HG02973 (cell line): ENCODE results near the gene PLSCR3.

Source experiments
- ATAC-seq: cut with Tn5 transposase; IDR thresholded peaks from one replicate; pipeline ENCODE4 v1.9.1; 2021; ENCODE audit warnings: moderate library complexity; ENCODE audit not compliant: unreplicated experiment

PLSCR3 gene

GRCh38 chr17:7426896-7427489, 32.7 kb upstream of the PLSCR3 start:
- ATAC-seq: no peak

DNA sequence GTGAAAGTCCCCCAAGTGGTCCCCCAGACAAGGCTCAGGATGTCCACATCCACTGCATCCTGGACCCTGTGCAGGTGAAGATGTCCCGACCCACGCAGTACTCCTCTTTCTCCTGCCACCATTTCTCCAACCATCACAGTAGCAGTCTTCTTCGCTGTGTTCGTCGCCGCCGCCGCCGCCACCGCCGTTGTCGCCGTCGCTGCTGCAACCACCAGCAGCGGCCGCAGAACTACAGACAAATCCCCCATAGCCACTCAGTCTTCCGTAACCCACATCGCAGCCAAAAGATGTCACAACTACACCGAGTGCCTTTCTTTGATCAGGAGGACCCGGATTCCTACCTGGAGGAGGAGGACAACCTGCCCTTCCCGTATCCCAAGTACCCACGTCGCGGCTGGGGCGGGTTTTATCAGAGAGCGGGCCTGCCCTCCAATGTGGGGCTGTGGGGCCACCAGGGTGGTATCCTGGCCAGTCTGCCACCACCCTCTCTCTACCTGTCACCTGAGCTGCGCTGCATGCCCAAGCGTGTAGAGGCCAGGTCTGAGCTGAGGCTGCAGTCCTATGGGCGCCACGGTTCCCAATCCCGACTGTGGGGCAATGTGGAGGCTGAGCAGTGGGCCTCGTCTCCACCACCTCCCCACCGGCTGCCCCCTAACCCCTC, 32.0 kb upstream of the PLSCR3 start:
- no peak for ATAC-seq

GRCh38 chr17:7425756-7426155, 31.4 kb upstream of the PLSCR3 start:
- no peak for ATAC-seq

- ATAC-seq: no peak
These were observed 31.0 kb upstream of the PLSCR3 start, which contains the start of gene SPEM2 for GRCh38 chr17:7425316-7425715. TSS of gene SPEM2 (plus strand) at chr17:7425616. CDS start at chr17:7425689, 73 bp downstream.

DNA sequence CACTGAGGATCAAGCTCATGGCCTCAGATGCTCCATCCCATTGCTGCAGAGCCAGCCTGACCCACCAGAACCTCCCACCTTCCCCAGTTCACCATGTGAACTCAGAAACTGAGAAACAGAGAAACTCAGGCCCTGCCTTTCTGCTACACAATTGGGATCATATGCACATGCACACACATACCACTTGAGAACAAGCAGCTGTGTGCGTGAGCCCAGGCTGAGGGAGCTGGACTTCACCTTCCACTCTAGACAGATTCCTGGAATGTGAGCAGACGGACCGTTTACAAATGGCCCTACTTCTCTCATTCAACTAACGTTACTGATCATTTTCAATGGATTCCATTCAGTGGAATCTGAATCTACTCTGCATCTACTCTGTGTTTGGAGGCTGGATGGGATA, 29.4 kb upstream of the PLSCR3 start:
- no peak for ATAC-seq

DNA sequence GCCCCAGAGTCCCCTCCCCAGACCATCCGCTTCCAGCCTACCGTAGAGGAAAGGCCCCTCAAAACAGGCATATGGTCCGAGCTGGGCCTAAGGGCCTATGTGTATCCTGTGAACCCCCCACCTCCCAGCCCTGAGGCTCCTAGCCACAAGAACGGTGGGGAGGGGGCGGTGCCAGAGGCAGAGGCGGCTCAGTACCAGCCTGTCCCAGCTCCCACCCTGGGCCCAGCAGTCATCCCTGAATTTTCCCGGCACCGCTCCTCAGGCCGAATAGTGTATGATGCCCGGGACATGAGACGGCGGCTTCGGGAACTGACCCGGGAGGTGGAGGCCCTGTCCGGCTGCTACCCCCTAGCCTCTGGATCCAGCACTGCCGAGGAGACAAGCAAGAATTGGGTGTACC, 26.9 kb upstream of the PLSCR3 start:
- no peak for ATAC-seq

DNA sequence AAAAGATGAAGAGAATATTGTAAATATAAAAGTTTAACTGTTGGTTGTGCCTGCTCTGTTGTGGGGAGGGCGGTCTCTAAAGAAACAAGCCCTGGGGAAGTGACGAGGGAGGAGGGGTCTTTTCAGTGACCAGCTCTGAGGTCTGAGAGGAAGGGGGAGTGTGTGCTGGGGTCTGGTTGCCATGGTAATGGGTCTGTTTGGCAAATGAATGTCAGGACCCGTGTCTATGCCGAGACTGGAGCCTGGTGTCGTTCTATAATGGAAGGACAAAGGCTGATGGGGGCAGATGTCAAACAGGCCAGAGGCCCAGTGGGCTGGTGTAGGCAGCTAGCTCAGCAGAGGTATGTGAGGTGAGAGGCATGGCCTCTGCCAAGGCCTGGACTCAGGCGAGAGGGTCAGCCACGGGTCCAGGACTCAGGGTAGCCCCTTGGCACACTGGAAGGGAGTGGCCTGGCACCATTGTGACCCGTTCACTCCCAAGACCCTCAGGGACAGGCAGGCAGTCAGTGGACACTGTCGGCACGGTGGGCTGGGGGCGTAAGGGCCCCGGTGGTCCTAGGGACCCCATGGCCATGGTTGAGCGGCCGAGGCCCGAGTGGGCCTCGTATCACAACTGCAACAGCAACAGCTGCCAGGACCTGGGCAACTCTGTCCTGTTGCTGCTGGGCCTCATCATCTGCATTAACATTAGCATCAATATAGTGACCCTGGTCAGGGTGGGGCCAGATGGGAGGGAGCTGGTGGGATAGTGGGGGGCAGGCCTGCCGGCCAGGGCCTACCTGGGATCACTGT, 25.7 kb upstream of the PLSCR3 start, which contains the start of gene SPEM1:
TSS of gene SPEM1 (plus strand) at position 506 of the 792 bp plus-strand sequence. CDS start at position 567, 61 bp downstream.
- no peak for ATAC-seq

GRCh38 chr17:7418472-7419152, 24.3 kb upstream of the PLSCR3 start:
- no peak for ATAC-seq

- ATAC-seq: no peak
These were observed 22.8 kb upstream of the PLSCR3 start for GRCh38 chr17:7417056-7417655.

- ATAC-seq: no peak
These were observed 22.0 kb upstream of the PLSCR3 start for GRCh38 chr17:7416323-7416722.

DNA sequence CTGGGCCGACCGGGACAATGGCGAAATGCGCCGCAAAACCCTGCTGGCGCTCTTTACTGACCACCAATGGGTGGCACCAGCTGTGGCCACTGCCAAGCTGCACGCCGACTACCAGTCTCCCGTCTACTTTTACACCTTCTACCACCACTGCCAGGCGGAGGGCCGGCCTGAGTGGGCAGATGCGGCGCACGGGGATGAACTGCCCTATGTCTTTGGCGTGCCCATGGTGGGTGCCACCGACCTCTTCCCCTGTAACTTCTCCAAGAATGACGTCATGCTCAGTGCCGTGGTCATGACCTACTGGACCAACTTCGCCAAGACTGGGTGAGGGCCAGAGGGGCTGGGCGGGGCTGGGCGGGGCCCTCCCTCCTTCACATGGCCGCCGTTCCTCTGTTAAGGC, 21.5 kb upstream of the PLSCR3 start:
- ATAC-seq: no peak

DNA sequence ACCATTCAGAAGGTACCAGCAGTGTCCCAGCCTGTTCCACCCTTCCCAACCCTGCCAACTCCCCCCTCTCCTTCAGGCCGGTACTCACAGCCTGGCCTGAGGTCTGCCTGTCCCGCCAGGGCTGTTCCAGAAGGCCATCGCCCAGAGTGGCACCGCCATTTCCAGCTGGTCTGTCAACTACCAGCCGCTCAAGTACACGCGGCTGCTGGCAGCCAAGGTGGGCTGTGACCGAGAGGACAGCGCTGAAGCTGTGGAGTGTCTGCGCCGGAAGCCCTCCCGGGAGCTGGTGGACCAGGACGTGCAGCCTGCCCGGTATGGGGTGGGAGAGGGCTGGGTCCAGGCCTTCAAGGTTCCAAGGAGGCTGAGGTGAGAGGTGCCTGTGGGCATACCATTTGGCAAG, 20.5 kb upstream of the PLSCR3 start:
- no peak for ATAC-seq

GRCh38 chr17:7413346-7413985, 19.1 kb upstream of the PLSCR3 start:
- no peak for ATAC-seq

- no peak for ATAC-seq
These were observed 17.1 kb upstream of the PLSCR3 start for GRCh38 chr17:7411427-7411750.

DNA sequence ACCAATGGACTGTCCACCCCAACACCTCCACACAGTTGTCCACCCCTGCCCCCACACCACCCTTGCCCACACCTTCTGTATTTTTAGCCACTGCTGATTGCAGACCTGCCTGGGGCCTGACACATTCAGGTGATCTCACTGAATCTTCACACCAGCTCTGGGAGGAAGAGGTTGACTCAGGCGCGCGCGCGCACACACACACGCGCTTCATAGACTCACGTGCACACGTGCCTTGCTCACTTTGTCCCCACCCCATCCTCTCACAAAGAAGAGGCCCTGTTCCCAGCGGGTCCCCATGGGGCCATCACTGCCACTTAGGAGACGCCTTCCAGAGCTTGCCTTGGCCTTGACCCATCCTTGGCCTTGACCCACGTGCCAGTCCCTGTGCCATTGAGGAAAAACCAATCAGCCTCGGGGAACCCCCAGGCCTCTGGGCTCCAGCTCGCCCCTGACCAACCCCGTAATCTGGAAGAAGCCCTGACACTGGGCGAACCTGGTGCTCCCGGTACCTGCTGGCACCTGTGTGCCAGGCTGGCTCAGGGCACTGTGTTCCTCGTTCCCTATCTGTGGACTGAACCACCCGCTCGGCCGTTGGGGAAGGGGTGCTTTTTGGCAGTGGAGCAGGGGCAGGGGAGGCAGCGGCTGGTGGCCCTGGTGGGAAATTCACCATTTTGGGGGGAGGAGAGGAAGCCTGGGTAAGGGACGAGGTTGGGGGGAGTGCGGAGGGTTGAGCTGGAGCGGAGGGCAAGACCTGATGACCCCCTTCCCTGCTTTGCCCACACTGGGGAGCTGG, 16.5 kb upstream of the PLSCR3 start:
- ATAC-seq: no peak

DNA sequence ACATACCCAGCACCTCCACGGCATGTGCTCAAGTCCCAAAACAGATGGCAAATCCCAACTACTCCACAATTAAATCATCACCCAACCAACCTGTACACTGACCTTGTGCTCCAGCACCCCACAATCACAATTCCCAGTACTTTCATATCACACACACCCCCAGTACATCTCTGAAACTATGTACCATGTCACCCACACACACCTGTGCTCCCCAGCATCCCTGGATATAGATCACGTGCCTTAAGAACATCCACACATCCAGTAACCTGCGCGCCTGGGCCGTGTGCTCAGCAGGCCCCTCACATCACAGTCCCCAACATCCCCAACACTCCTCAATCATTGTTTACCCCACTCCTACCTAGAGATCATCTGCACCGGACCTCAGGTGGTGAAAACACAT, 15.4 kb upstream of the PLSCR3 start:
- ATAC-seq: no peak

GRCh38 chr17:7408863-7409262, 14.5 kb upstream of the PLSCR3 start:
- ATAC-seq: no peak

DNA sequence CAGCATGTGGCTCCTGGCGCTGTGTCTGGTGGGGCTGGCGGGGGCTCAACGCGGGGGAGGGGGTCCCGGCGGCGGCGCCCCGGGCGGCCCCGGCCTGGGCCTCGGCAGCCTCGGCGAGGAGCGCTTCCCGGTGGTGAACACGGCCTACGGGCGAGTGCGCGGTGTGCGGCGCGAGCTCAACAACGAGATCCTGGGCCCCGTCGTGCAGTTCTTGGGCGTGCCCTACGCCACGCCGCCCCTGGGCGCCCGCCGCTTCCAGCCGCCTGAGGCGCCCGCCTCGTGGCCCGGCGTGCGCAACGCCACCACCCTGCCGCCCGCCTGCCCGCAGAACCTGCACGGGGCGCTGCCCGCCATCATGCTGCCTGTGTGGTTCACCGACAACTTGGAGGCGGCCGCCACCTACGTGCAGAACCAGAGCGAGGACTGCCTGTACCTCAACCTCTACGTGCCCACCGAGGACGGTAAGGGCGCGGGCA, 14.0 kb upstream of the PLSCR3 start:
- ATAC-seq: no peak

DNA sequence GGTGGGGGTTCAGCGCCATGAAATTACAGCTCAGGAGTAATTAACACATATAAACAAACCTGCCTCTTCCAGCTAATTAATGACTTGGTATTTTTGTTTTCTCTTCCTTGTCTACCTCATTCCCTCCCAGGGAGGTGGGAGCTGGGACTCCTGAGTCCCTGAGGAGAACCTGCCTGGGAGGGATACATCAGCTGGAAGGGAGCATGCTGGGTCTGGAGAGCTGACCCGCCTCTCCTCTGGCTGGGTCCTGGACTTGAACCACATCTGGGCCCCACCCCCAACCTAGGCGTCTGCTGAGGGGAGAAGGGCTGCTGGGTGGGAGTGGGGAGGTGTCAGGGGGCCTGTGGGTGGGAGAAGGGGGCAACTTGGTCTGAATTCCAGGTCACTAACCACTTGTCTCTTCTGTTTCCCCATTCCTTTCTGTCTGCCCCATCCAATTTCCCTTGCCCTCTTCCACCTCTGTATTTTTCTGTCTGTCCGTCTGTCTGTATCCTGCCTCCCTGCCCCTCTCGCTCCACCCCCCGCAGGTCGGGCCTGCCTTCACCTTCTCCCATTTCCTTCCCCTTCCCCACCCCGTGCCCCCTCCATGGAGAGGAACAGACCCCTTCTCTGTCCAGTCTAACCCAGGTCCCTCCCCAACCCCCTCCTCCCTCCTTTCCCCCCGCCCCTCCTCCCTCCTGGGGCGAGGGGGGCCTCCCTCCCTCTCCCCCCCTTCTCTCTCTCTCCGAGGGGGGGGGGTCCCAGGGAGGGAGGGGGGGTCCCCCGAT, 13.3 kb upstream of the PLSCR3 start, which contains the start of gene NLGN2:
TSS of gene NLGN2 (plus strand) at position 361 of the 767 bp plus-strand sequence. CDS start 411 bp downstream, outside the sequence.
- ATAC-seq: no peak
